K562 (cell line): ENCODE results near the gene MET.

Source experiments
- ATF7 ChIP-seq: fragments of 450-650 bp; IDR thresholded peaks from 2 replicates; pipeline ENCODE4 v1.7.1; 2014; ENCODE audit warnings: mild to moderate bottlenecking, moderate library complexity
- BHLHE40 ChIP-seq: IDR thresholded peaks from 2 replicates; pipeline ENCODE4 v1.6.1; 2011; ENCODE audit warnings: low read length, improper control_type of control experiment
- CAMTA2 ChIP-seq: fragments of 250-450 bp; sonication (Bioruptor Pico); conservative IDR thresholded peaks from 2 replicates; pipeline ENCODE4 v1.5.1; 2022
- CREB1 ChIP-seq, 2 experiments: sonication (generic) in 1 of 2; formaldehyde crosslinking in 1 of 2; IDR thresholded peaks; 2 replicates each; pipeline versions ENCODE4 v1.6.1 to v1.8.0; 2012 to 2022; ENCODE audit warnings: inconsistent platforms in 1 of 2, mild to moderate bottlenecking in 1 of 2, missing genetic modification reagents in 1 of 2, moderate library complexity in 1 of 2
- CTCF ChIP-seq, 3 experiments: IDR thresholded peaks in 2 of 3; conservative IDR thresholded peaks in 1 of 3; 2 replicates each; pipeline ENCODE4 v1.5.1; 2011 to 2012; ENCODE audit warnings: low read length in 3 of 3, mild to moderate bottlenecking in 3 of 3, control low read depth in 2 of 3, improper control_type of control experiment in 1 of 3, inconsistent platforms in 1 of 3, low read depth in 1 of 3, mixed read lengths in 1 of 3, moderate library complexity in 1 of 3; ENCODE audit not compliant: insufficient read depth in 2 of 3
- DNMT1 ChIP-seq: fragments of 450-650 bp; IDR thresholded peaks from 2 replicates; pipeline ENCODE4 v1.6.1; 2016; ENCODE audit warnings: antibody characterized with exemption, mild to moderate bottlenecking
- HDAC1 ChIP-seq, 2 experiments: fragments of 450-650 bp; IDR thresholded peaks; 2 replicates each; pipeline ENCODE4 v1.6.1; 2016 to 2017; ENCODE audit warnings: inconsistent platforms in 1 of 2, mild to moderate bottlenecking in 1 of 2, moderate library complexity in 1 of 2
- KDM1A ChIP-seq, 2 experiments: fragments of 450-650 bp; IDR thresholded peaks; 2 replicates each; pipeline ENCODE4 v1.6.1; 2016; ENCODE audit warnings: mild to moderate bottlenecking in 2 of 2
- LARP7 ChIP-seq: fragments of 450-650 bp; IDR thresholded peaks from 2 replicates; pipeline ENCODE4 v1.6.1; 2016
- NFATC3 ChIP-seq: fragments of 450-650 bp; IDR thresholded peaks from 2 replicates; pipeline ENCODE4 v1.6.1; 2017; ENCODE audit warnings: mild to moderate bottlenecking
- RUNX1 ChIP-seq: sonication (generic); IDR thresholded peaks from 2 replicates; pipeline ENCODE4 v1.6.1; 2016; ENCODE audit warnings: antibody characterized with exemption, low read depth
- SIN3A ChIP-seq, 2 experiments: fragments of 150-350 bp in 1 of 2; IDR thresholded peaks; 2 replicates each; pipeline ENCODE4 v1.6.1; 2011 to 2016; ENCODE audit warnings: borderline replicate concordance in 2 of 2, low read depth in 2 of 2, low read length in 2 of 2, mild to moderate bottlenecking in 2 of 2, moderate library complexity in 2 of 2; ENCODE audit not compliant: control insufficient read depth in 1 of 2
- ZNF217 ChIP-seq: sonication (generic); formaldehyde crosslinking; IDR thresholded peaks from 2 replicates; pipeline ENCODE4 v1.8.0; 2022; ENCODE audit warnings: mild to moderate bottlenecking, missing genetic modification reagents
- TF ChIP-seq, protein P1 (sequence below): sonication (generic); IDR thresholded peaks from 2 replicates; pipeline ENCODE4 v1.6.1; 2016

GRCh38 chr7:116711790-116712189 lies 39.8 kb downstream of the MET start:
- TF ChIP-seq CTCF (IDR thresholded peaks at IDR 0.05 in 2 of 3, conservative IDR thresholded peaks at IDR 0.05 in 1 of 3; ENCODE audit: insufficient read depth in 2 of 3, low read depth in 1 of 3, low read length in 3 of 3) (no peak), SIN3A (IDR thresholded peaks at IDR 0.05; ENCODE audit: borderline replicate concordance in 2 of 2, control insufficient read depth in 1 of 2, low read depth in 2 of 2, low read length in 2 of 2) (no peak), ATF7 (no peak), BHLHE40 (no peak), HDAC1 (IDR thresholded peaks at IDR 0.05) (no peak), LARP7 (no peak), KDM1A (IDR thresholded peaks at IDR 0.05) (no peak), RUNX1 (no peak), ZNF217 (no peak), DNMT1 (no peak), CAMTA2 (no peak), NFATC3 (no peak), CREB1 (IDR thresholded peaks at IDR 0.05) (no peak), CREB1 (CRISPR knock-in tag; IDR thresholded peaks at IDR 0.05) (no peak)
- TF ChIP-seq, protein P1, sequence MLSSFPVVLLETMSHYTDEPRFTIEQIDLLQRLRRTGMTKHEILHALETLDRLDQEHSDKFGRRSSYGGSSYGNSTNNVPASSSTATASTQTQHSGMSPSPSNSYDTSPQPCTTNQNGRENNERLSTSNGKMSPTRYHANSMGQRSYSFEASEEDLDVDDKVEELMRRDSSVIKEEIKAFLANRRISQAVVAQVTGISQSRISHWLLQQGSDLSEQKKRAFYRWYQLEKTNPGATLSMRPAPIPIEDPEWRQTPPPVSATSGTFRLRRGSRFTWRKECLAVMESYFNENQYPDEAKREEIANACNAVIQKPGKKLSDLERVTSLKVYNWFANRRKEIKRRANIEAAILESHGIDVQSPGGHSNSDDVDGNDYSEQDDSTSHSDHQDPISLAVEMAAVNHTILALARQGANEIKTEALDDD, result no peak
